ENCODE data around the gene ALG9. TPM values are rescaled to one million over a fixed set of nuclear protein-coding genes. Genes with fewer than 3 reads are reported as not detected.

The ALG9 gene
- polyA plus RNA-seq, 3 donors: 7.4 to 7.9 (median 7.8) TPM

- Mint-ChIP-seq H3K4me1 (peaks cover 5% of the 10 kb centered on the region), H3K36me3 (peaks cover 35 to 41% of the 10 kb centered on the region in 2 donors), H3K27me3 (ENCODE audit: low read depth in 3 of 3) (peaks cover 0 to 4% (median 2%) of the 10 kb centered on the region in 3 donors), H3K9me3 (no peaks in the 10 kb centered on the region), H3K27ac (peak overlapping the region in 3 of 7 donors; percentile 51 to 67 (median 65)), H3K4me3 (no peak overlapping the region)
- Histone ChIP-seq H3K4me2 (replicated peaks; ENCODE audit: extremely low read depth, low read length, poor library complexity, severe bottlenecking) (no peak overlapping the region), H3K9me3 (replicated peaks in 1 of 2; ENCODE audit: control insufficient read depth in 1 of 2, insufficient read depth in 1 of 2, low read length in 2 of 2) (no peaks in the 10 kb centered on the region), H2AFZ (ENCODE audit: insufficient read depth, low read depth, low read length, poor library complexity, severe bottlenecking) (no peak overlapping the region), H4K20me1 (ENCODE audit: insufficient read depth, low read length) (no peaks in the 10 kb centered on the region), H3K4me1 (ENCODE audit: control insufficient read depth in 1 of 2, insufficient read depth in 2 of 2, low read length in 2 of 2) (no peaks in the 10 kb centered on the region), H3K27ac (ENCODE audit: low read depth in 1 of 2, low read length in 2 of 2) (no peak overlapping the region), H3K36me3 (replicated peaks in 1 of 2; ENCODE audit: control insufficient read depth in 1 of 2, insufficient read depth in 2 of 2, low read length in 2 of 2) (peaks cover 27 to 50% of the 10 kb centered on the region in 2 donors), H3K4me3 (replicated peaks in 1 of 3; ENCODE audit: low read depth in 2 of 3, low read length in 3 of 3) (no peak overlapping the region), H3K79me2 (ENCODE audit: insufficient read depth, low read length) (no peaks in the 10 kb centered on the region), H3K9ac (ENCODE audit: insufficient read depth, low read length, poor library complexity, severe bottlenecking) (no peak overlapping the region), H3K27me3 (ENCODE audit: control insufficient read depth in 2 of 2, insufficient read depth in 2 of 2, low read length in 2 of 2) (no peaks in the 10 kb centered on the region)
- no peak for TF ChIP-seq CTCF (IDR thresholded peaks at IDR 0.05)
- no peak for DNase-seq
- intact Hi-C loops (cut with micrococcal nuclease): no loop called here
- 94% methylated on average over 7 of the region's 15 CpGs for WGBS (ENCODE audit: insufficient coverage)
Measured at GRCh38 chr11:111736621-111737443, 134.5 kb downstream of the ALG9 start.

Small RNA genes within 50 kb of the gene (small RNA-seq; reads per million reads assigned to genes)
- gene GNG5P3 (ENCODE audit: insufficient read length, low read depth) (not detected), gene RPL37AP8 (ENCODE audit: insufficient read length, low read depth) (not detected)

Other genes starting within 250 kb of the ALG9 start
- gene PPP2R1B, start 105.2 kb downstream of the ALG9 start, polyA plus RNA-seq: 10 to 100 TPM in 2 of 3 donors, 1 to 10 TPM in 1; 5.4 to 16.9 (median 11.2) TPM
- gene FDXACB1, start 7.6 kb upstream of the ALG9 start, polyA plus RNA-seq: 1 to 10 TPM; 1.9 to 2.3 (median 2.0) TPM
- gene CFAP68, start 8.0 kb upstream of the ALG9 start, polyA plus RNA-seq: 1 to 10 TPM; 3.6 to 5.3 (median 5.0) TPM
- gene CRYAB, start 40.2 kb upstream of the ALG9 start, polyA plus RNA-seq: not detected
- not detected for gene HSPB2, start 41.2 kb upstream of the ALG9 start, polyA plus RNA-seq
- gene C11orf52, start 47.3 kb upstream of the ALG9 start, polyA plus RNA-seq: not detected
- gene DIXDC1, start 65.8 kb upstream of the ALG9 start, polyA plus RNA-seq: under 1 TPM in 2 of 3 donors, not detected in 1; 0.07 to 0.17 TPM
- gene DLAT, start 153.8 kb upstream of the ALG9 start, polyA plus RNA-seq: 10 to 100 TPM in 2 of 3 donors, 1 to 10 TPM in 1; 5.8 to 14.6 (median 11.5) TPM
- not detected for gene PIH1D2, start 202.4 kb upstream of the ALG9 start, polyA plus RNA-seq
- 1 to 10 TPM; 5.3 to 9.4 (median 7.7) TPM for gene NKAPD1, start 202.7 kb upstream of the ALG9 start, polyA plus RNA-seq
- 100 to 1,000 TPM in 2 of 3 donors, 10 to 100 TPM in 1; 27.9 to 160 (median 143) TPM for gene TIMM8B, start 215.2 kb upstream of the ALG9 start, polyA plus RNA-seq
- 100 to 1,000 TPM in 2 of 3 donors, 10 to 100 TPM in 1; 60.4 to 270 (median 270) TPM for gene SDHD, start 215.3 kb upstream of the ALG9 start, polyA plus RNA-seq